Psoas muscle (tissue), 8 donors: ENCODE results near the gene LMOD1. TPM values are rescaled to one million over a fixed set of nuclear protein-coding genes. Genes with fewer than 3 reads are reported as not detected.
"Not testable (repeated sequence)": the region's sequence is repeated elsewhere in the genome, so short reads cannot be mapped to it uniquely, and the experiment has no call there.

ENCODE experiments used
- ATAC-seq, 4 donors: fragments of 200-7000 bp; cut with Tn5 transposase; one replicate each; pipeline ENCODE4 v1.9.1; 2020; ENCODE audit warnings: moderate library complexity in 3 of 4, mild to moderate bottlenecking in 2 of 4
- DNase-seq, 2 donors: peaks; one replicate each; pipeline ENCODE4 v3.0.0-alpha.2; 2020
- H3K27ac ChIP-seq: fragments of 200-600 bp; one replicate; pipeline ENCODE4 v1.8.0; 2022
- H3K27me3 ChIP-seq, 3 donors: fragments of 200-600 bp in 1 of 3; one replicate each; pipeline versions ENCODE4 v1.6.1 to v1.8.0; 2013 to 2022; ENCODE audit warnings: low read length in 2 of 3, mild to moderate bottlenecking in 2 of 3, moderate library complexity in 1 of 3; ENCODE audit not compliant: insufficient read depth in 3 of 3
- H3K36me3 ChIP-seq, 2 donors: fragments of 200-600 bp in 1 of 2; one replicate each; pipeline versions ENCODE4 v1.6.1 to v1.8.0; 2013 to 2022; ENCODE audit warnings: low read depth in 1 of 2, mild to moderate bottlenecking in 1 of 2, moderate library complexity in 1 of 2; ENCODE audit not compliant: insufficient read depth in 1 of 2
- H3K4me1 ChIP-seq: fragments of 200-600 bp; one replicate; pipeline ENCODE4 v1.8.0; 2022
- H3K4me3 ChIP-seq: fragments of 200-600 bp; one replicate; pipeline ENCODE4 v1.8.0; 2022; ENCODE audit warnings: mild to moderate bottlenecking
- H3K9me3 ChIP-seq: fragments of 200-600 bp; one replicate; pipeline ENCODE4 v1.8.0; 2022
- CTCF ChIP-seq: fragments of 200-600 bp; IDR thresholded peaks from one replicate; pipeline ENCODE4 v1.8.0; 2022; ENCODE audit warnings: antibody characterized with exemption
- WGBS, 3 donors: extraction: QIAGEN DNeasy Blood & Tissue Kit; methylation state at CpG; one replicate each; pipeline versions ENCODE4 v1.1.6 to v1.1.7; 2013; 5-methylcytosine and 5-hydroxymethylcytosine counted together
- intact Hi-C, 2 donors: fragments of 100-400 bp; cut with DNase I; formaldehyde crosslinking; loops; one replicate each; pipeline versions ENCODE4 v1.11.0 to v1.14.2; 2022
- polyA plus RNA-seq, 3 donors: library from polyadenylated mRNA; stranded (reverse); fragments of 200-250 nt; gene quantifications; one replicate each; pipeline ENCODE4 v1.2.3, GENCODE V29; 2013
- total RNA-seq, 4 donors: library from RNA; stranded (reverse); fragmentation: NEBNext Ultra II Directional in 2 of 4; extraction: Animal tissue kit (Norgen Biotek cat#: 25700) in 2 of 4; gene quantifications; one replicate each; pipeline versions ENCODE4 v1.2.1 to v1.2.4, GENCODE V29; 2021 to 2023
- donor health status: healthy with polysubstance abuse.
- donor health status: DM: no; HTN: no; CAD: no; lungs with moderate emphysema.
- donor health status: Bipolar disorder and iron deficiency.
- donor health status: healthy.
- donor health status: DM: yes; HTN: yes; CAD: no.
- donor health status: DM: no; HTN: no; CAD: no.
- donor health status: DM: no; HTN: no; CAD: no.
- donor health status: DM: yes; HTN: yes; CAD: no.

LMOD1 gene
- total and polyA plus RNA-seq, 7 donors, result 4.9 to 45.4 (median 15.5) TPM

GRCh38 chr1:201964261-201964660, 17.9 kb upstream of the LMOD1 start:
- Histone ChIP-seq H3K9me3 (no peaks in the 10 kb centered on the region), H3K4me3 (no peak overlapping the region), H3K27ac (no peak overlapping the region), H3K36me3 (peaks cover 6 to 97% of the 10 kb centered on the region in 2 donors), H3K27me3 (no peaks in the 10 kb centered on the region), H3K4me1 (no peaks in the 10 kb centered on the region)
- TF ChIP-seq CTCF, result no peak
- ATAC-seq (no peak), DNase-seq (no peak)
- 81 to 95% (median 93%) methylated on average over 1 of the region's 1 CpG for WGBS, 3 donors
- intact Hi-C loops, result no loop called here

GRCh38 chr1:201962382-201962781, 16.0 kb upstream of the LMOD1 start:
- DNase-seq, H3K9me3 ChIP-seq, H3K27ac ChIP-seq, H3K4me3 ChIP-seq, H3K4me1 ChIP-seq, ATAC-seq, H3K27me3 ChIP-seq, intact Hi-C loops: not testable (repeated sequence)
- H3K36me3 ChIP-seq, result peaks cover 10 to 99% of the 10 kb centered on the region in 2 donors
- WGBS, 3 donors, result 90 to 97% (median 90%) methylated on average over 10 of the region's 10 CpGs

GRCh38 chr1:201958348-201958747, 12.0 kb upstream of the LMOD1 start:
- DNase-seq, result no peak
- Histone ChIP-seq H3K36me3 (peaks cover 4 to 66% of the 10 kb centered on the region in 2 donors), H3K4me1 (peaks cover 6% of the 10 kb centered on the region), H3K27me3 (no peaks in the 10 kb centered on the region), H3K9me3 (no peaks in the 10 kb centered on the region), H3K4me3 (no peak overlapping the region), H3K27ac (no peak overlapping the region)
- no peak for TF ChIP-seq CTCF
- WGBS, 3 donors, result 82 to 92% (median 84%) methylated on average over 5 of the region's 5 CpGs
- ATAC-seq, result no peak
- intact Hi-C loops, result loop anchor here (5.0 kb wide), 1 partner anchor 61 kb away; no protein-coding TSS in a partner anchor

GRCh38 chr1:201955729-201956143, 9.4 kb upstream of the LMOD1 start:
- 0 to 1% (median 0%) methylated on average over 17 of the region's 17 CpGs for WGBS, 3 donors
- ATAC-seq, result peak in 3 of 4 donors; percentile 47 to 72 (median 57)
- intact Hi-C loops, result loop anchor here (5.0 kb wide), 1 partner anchor 58 kb away; no protein-coding TSS in a partner anchor

More at GRCh38 chr1:201955729-201956143, 9.4 kb upstream of the LMOD1 start:
- peaks cover 4 to 40% of the 10 kb centered on the region in 2 donors for H3K36me3 ChIP-seq
- H3K4me1 ChIP-seq, result peaks cover 6% of the 10 kb centered on the region
- no peaks in the 10 kb centered on the region for H3K9me3 ChIP-seq
- H3K4me3 ChIP-seq, result peak overlapping the region; percentile 77
- DNase-seq, result no peak
- no peaks in the 10 kb centered on the region for H3K27me3 ChIP-seq
- H3K27ac ChIP-seq, result peak overlapping the region; percentile 86
- TF ChIP-seq CTCF, result no peak
